GM19238 (cell line): ENCODE data around the gene NATD1.
"Not testable (repeated sequence)": the region's sequence is repeated elsewhere in the genome, so short reads cannot be mapped to it uniquely, and the experiment has no call there.

ENCODE experiments used
- DNase-seq: peaks from one replicate; pipeline ENCODE4 v3.0.0; 2011; ENCODE audit warnings: low spot score; ENCODE audit not compliant: insufficient read length

NATD1 gene

DNA sequence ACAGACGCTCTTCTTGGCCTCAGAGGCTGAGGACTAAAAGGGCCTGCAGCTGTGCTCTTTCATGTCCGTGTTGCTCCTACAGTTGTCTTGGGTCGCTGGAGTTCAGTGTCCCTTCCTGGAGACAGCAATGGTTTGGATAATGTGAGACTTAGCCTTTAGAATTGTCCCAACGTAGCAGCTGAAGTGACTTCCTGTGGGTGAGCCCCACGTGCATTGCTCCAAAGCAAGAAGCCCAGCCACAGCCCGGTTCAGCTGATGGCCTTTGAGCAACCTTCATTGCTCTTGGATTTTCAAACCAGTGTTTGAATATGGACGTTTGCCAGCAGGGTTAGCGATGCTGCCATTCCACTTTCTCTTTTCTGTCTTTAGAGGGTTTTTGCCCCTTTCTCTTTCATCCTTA lies 59.0 kb downstream of the NATD1 start:
- DNase-seq, result no peak

DNA sequence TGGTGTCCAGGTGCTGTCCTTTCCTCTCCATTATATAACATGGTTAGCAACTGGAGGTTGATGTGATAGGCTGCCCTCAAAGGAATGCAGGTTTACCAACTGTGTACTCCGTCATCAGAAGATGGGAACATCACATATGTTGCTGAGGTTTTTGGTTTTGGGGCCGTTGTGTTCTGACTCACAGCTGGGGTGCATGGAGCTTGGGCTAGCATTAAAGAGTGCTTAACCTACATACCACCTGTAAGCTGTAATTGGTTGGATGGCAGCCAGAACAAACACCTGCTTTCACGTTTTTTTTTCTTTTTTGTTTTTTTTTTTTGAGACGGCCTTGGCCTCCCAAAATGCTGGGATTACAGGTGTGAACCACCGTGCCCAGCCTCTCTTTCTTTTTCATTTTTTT lies 60.2 kb downstream of the NATD1 start:
- no peak for DNase-seq

DNA sequence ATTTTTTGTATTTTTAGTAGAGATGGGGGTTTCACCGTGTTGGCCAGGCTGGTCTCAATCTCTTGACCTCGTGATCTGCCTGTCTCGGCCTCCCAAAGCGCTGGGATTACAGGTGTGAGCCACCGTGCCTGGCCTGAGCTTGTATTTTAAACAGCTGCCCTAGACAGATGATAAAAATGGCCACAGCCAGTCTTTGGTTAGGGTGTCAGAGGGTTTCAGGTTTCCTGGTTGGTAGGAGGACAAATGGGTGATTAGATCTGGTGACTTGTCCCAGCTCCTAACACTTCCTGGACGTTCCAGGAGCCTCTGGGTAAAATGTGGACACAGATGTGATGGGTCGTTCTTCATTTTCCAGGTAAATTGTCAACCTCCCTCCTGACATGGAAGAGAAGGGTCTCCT lies 60.8 kb downstream of the NATD1 start:
- not testable (repeated sequence) for DNase-seq

DNA sequence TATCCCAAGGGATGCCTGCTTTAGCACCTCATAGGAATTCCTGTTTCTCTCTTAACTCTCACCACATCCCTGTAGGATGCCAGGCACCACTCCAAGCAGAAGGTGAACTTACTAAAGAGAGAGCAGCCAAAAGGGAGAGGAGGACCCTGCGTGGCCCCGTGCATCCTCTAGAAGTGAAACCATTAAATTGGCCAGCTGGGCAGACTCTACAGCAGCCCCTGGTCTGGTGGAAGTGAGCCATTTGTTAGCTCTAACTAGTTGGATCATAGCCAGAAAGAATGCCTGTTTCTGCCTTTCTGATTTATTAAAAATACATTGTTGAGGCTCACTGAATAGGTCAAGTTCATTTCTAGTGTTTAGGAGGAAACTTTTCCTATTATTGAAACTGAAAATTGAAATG lies 61.5 kb downstream of the NATD1 start:
- DNase-seq, result no peak

DNA sequence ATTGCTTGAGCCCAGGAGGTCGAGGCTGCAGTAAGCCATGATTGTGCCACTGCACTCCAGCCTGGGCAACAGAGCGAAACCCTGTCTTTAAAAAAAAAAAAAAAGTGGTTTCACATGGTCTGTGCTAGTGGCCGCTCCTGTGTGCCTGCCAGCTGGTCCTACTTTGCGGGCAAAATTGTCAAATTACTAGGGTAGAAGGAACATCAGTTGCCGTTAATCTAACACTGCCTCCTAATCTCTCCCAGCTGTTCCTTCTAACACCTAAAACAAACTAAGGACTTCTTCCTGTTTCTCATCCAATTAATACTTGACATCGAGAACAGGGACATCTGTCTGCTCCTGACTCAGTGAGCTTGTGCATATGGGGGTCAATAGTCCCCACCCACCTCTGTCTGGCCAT lies 63.1 kb downstream of the NATD1 start:
- DNase-seq, result no peak

DNA sequence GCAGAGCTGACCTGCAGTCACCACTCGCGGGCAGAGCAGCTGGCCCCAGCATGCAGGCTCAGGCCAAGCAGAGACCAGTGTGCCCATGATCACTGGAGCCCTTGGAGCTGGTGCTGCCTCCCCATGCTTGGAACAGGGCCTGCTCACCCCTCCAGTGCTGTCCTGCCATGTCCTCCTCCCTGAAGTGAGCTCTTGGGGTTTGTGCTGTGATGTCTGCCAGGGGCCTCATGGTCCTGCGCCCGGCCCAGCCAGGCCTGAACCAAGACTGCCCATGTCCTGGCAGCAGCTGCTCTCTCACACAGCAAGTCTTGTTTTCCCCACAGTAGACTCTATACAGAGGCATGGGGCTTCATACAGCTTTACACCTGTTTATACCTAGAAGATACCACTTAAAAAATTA lies 63.8 kb downstream of the NATD1 start:
- no peak for DNase-seq
